Omental fat pad (tissue), 4 donors: Measurements from ENCODE around the gene FBXW7. TPM values are rescaled to one million over a fixed set of nuclear protein-coding genes. Genes with fewer than 3 reads are reported as not detected.

Experiments
- ATAC-seq: fragments of 150-250 bp; one replicate; pipeline ENCODE4 v1.9.1; 2016; ENCODE audit warnings: mild to moderate bottlenecking, moderate library complexity; ENCODE audit not compliant: low FRiP score
- DNase-seq: peaks from one replicate; pipeline ENCODE4 v3.0.0-alpha.2; 2019; ENCODE audit warnings: low spot score
- total RNA-seq, 4 donors: library from RNA; depleted of rRNA; stranded (reverse); fragments of >200 nt; gene quantifications; one replicate each; pipeline ENCODE4 v1.1.0, GENCODE V29; 2016
- TF ChIP-seq, protein P1 (sequence below), 3 donors: fragments of 450-650 bp; IDR thresholded peaks; one replicate each; pipeline ENCODE4 v1.5.1; 2016 to 2017; ENCODE audit warnings: antibody characterized with exemption in 3 of 3, mild to moderate bottlenecking in 3 of 3, moderate library complexity in 2 of 3

The FBXW7 gene
- total RNA-seq, 4 donors from 2014 or later = 44.3 to 62.0 (median 49.9) TPM

DNA sequence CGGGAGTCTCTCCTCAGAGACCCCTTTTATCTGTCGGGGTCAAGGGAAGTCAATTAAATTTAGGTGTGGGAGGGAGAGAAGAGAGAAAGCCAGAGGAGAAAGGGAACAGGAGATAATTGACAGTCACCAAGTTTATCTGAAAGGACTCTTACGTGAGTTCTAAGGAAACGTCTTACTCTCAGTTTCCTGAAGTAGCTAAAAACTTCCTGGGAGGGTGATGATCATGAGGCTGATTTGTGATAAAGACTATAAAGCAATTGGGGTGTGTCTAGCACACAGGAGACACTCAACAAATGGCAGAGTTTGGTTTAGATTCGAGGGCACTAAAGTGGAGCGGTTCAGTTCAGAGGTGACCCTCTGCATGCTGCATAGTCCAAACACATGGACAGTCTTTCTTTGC, 254.1 kb downstream of the FBXW7 start:
- TF ChIP-seq, protein P1, sequence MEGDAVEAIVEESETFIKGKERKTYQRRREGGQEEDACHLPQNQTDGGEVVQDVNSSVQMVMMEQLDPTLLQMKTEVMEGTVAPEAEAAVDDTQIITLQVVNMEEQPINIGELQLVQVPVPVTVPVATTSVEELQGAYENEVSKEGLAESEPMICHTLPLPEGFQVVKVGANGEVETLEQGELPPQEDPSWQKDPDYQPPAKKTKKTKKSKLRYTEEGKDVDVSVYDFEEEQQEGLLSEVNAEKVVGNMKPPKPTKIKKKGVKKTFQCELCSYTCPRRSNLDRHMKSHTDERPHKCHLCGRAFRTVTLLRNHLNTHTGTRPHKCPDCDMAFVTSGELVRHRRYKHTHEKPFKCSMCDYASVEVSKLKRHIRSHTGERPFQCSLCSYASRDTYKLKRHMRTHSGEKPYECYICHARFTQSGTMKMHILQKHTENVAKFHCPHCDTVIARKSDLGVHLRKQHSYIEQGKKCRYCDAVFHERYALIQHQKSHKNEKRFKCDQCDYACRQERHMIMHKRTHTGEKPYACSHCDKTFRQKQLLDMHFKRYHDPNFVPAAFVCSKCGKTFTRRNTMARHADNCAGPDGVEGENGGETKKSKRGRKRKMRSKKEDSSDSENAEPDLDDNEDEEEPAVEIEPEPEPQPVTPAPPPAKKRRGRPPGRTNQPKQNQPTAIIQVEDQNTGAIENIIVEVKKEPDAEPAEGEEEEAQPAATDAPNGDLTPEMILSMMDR (IDR thresholded peaks at IDR 0.05) = no peak
- DNase-seq (no peak), ATAC-seq (no peak)

DNA sequence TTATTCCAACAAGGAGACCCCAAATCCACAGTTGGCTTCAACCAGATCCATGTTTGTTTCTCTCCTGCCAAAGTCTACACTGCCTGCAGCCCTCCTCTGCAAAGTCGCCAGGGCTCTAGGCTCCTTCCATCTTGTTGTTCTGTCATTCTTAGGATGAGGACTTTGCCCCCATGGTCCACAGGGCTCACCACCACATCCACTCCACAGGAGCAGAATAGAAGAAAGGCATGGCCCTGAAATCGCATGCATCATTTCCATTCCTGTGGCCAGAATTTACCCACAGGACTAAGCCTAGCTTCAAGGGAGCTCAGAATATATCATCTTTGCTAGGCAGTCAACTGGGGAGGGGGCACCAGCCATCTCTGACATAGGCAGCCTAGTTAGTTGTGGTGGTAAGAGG, 254.7 kb downstream of the FBXW7 start:
- DNase-seq (no peak), ATAC-seq (no peak)
- TF ChIP-seq, protein P1 (IDR thresholded peaks at IDR 0.05) = no peak

DNA sequence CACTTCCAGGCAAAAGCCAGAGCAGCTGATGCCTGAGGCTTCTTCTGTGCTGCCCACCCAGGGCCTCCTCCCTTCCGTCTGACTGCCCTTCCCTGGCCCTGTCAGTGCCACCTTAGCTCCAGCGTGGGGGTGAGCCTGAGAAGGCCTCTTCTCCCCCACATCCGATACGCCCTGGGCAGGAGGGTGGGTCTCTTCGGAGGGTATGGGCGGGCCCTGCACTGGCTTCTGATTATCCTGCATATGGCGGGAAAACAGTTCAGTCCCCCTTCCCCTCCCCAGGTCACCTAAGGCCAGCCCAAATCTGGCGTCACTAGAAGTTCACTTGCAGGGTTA, 256.7 kb downstream of the FBXW7 start:
- TF ChIP-seq, protein P1 (IDR thresholded peaks at IDR 0.05) = no peak
- ATAC-seq = no peak

DNA sequence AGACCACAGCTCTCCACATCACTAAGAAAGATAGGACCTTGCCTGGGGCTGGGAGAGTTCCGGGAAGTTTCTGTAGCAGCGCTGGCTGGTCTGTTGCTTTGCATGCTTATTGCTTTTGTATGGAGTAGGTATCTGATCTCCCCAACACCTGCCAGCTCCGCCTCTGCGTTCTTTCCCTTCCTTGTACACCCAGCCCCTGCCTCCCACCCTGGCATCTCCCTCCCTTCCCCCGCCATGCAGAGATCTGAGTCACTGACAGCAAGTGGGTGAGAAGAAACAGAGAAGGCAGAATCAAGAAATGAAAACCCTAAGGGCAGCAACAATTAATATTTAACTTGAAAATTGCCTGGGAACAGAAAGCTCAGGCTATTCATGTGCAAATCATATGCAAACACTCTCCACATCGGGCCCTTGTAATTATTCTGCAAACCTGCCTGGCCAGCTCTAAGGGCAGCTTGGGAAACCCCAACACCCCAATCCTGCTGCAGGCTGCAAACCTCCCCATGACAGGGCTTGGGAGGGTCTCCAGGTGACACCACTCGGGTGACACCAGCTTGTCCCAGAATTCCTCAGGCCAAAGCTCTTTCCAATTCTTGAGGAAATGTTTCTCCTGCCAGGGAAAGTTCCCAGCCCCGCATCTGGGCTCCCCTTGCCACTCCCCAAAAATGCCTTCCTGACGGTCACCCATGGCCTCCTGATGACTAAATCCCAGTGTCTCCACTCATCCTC, 257.2 kb downstream of the FBXW7 start:
- ATAC-seq = peak; percentile 64

More for the DNA sequence above, 256.7 kb downstream of the FBXW7 start:
- DNase-seq = no peak

DNA sequence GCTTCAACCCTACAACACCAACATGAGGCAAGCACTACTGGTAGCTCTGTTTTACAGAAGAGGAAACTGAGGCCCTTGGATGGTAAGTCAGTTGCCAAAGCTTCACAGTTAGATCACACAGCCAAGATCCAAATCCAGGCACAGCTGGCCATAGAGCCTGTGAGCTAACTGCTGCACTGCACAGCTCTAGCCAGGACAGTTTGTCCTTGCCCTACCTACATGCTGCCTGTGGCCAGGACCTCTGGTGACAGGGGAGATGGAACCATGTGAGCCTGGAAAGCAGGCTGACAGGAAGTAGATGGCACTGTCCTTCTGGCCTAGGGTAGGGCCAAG, 257.8 kb downstream of the FBXW7 start:
- DNase-seq = no peak
- ATAC-seq = peak; percentile 30
- TF ChIP-seq, protein P1 (IDR thresholded peaks at IDR 0.05) = no peak

More for the DNA sequence above, 257.2 kb downstream of the FBXW7 start:
- TF ChIP-seq, protein P1 (IDR thresholded peaks at IDR 0.05) = no peak
- no peak for DNase-seq

DNA sequence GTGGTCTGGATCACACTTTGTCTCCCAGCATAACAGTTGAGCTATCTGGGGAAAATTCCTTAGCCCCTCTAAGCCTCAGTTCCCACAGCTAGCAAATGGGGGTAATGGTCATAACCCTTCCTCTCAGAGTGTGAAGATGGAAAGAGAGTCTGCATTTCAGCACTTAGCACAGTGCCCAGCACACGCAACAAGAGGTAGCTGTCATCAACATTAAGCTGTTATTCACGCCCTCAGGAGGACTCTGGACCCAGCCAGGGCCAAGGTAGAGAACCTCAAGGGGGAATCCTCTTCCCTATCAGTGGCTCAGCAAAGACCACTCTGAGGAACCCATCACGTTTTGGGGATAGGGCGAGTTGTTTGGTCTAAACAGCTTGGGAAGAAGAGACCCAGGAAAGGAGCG, 258.6 kb downstream of the FBXW7 start:
- TF ChIP-seq, protein P1 (IDR thresholded peaks at IDR 0.05) = no peak
- DNase-seq (no peak), ATAC-seq (no peak)

DNA sequence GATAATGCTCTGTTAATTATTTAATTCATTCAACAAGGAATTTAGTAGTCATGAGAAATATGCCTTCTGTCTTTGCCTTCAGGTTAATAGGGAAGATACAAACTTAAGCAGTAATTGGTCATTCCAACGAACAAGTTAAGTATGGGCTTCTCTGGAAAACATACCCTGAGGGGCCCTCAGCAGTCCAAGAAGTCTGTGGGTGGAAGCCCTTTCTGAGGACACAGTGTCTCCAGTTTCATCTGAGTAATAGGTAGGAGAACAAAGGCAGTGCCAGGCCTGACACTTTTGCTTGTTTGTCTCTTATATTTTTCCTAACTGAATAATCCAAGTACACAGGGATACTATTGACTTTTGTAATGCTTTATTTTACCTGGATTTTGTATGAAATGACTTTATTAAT, 262.5 kb downstream of the FBXW7 start:
- TF ChIP-seq, protein P1 (IDR thresholded peaks at IDR 0.05) = no peak
- no peak for DNase-seq
- ATAC-seq = no peak
